Right cardiac atrium (tissue), 5 donors: ENCODE results near the gene HLTF. TPM values are rescaled to one million over a fixed set of nuclear protein-coding genes. Genes with fewer than 3 reads are reported as not detected.
A peak's percentile ranks its signal among the peaks of the same experiment; 100 is the strongest.

Experiments used
- ATAC-seq, 2 donors: fragments of 200-7000 bp; cut with Tn5 transposase; one replicate each; pipeline versions ENCODE4 v1.8.0 to v1.9.1; 2020; ENCODE audit warnings: moderate library complexity in 2 of 2, mild to moderate bottlenecking in 1 of 2
- DNase-seq, 3 donors: peaks; one replicate each; pipeline ENCODE4 v3.0.0-alpha.2; 2020
- H3K27ac ChIP-seq: one replicate; pipeline ENCODE4 v1.5.1; 2013; ENCODE audit warnings: mild to moderate bottlenecking, low read length, control low read depth, moderate library complexity
- H3K27me3 ChIP-seq: one replicate; pipeline ENCODE4 v1.6.1; 2013; ENCODE audit not compliant: control insufficient read depth, insufficient read depth
- H3K4me1 ChIP-seq: one replicate; pipeline ENCODE4 v1.6.1; 2013; ENCODE audit warnings: low read length; ENCODE audit not compliant: control insufficient read depth, insufficient read depth
- H3K4me3 ChIP-seq: one replicate; pipeline ENCODE4 v1.5.1; 2013; ENCODE audit warnings: low read length, control low read depth
- H3K9me3 ChIP-seq: one replicate; pipeline ENCODE4 v1.6.1; 2013; ENCODE audit warnings: low read length; ENCODE audit not compliant: control insufficient read depth
- WGBS: extraction: QIAGEN DNeasy Blood & Tissue Kit; methylation state at CpG from one replicate; pipeline ENCODE4 v1.1.7; 2013; 5-methylcytosine and 5-hydroxymethylcytosine counted together
- intact Hi-C, 4 donors: fragments of 100-400 bp; cut with DNase I; formaldehyde crosslinking; loops; one replicate each; pipeline versions ENCODE4 v1.11.0 to v1.14.0; 2022 to 2023
- polyA plus RNA-seq: library from polyadenylated mRNA; stranded (reverse); fragments of 200-250 nt; gene quantifications from one replicate; pipeline ENCODE4 v1.2.3, GENCODE V29; 2013
- total RNA-seq, 4 donors: library from RNA; stranded (reverse); fragmentation: NEBNext Ultra II Directional; extraction: Animal tissue kit (Norgen Biotek cat#: 25700); gene quantifications; one replicate each; pipeline ENCODE4 v1.2.1, GENCODE V29; 2021
- donor health status: healthy with polysubstance abuse.
- donor health status: DM: no; HTN: yes; CAD: no.
- donor health status: DM: no; HTN: no; CAD: no.
- donor health status: DM: no; HTN: yes; CAD: no; lungs with severe emphysema.
- donor health status: DM: yes; HTN: yes; CAD: no.

The HLTF gene
- total and polyA plus RNA-seq, 5 donors, result 9.8 to 33.1 (median 26.6) TPM

- intact Hi-C loops, result no loop called here
- H3K4me1 ChIP-seq, result peaks cover 10% of the 10 kb centered on the region
- DNase-seq (no peak), ATAC-seq (peak; percentile 38 to 63)
- no peak overlapping the region for H3K4me3 ChIP-seq
- 60% methylated on average over 9 of the region's 9 CpGs for WGBS
- no peaks in the 10 kb centered on the region for H3K27me3 ChIP-seq
- H3K27ac ChIP-seq, result peak overlapping the region; percentile 46
- no peaks in the 10 kb centered on the region for H3K9me3 ChIP-seq
Observed at GRCh38 chr3:149016669-149017541, 69.4 kb downstream of the HLTF start.

GRCh38 chr3:149016242-149016641 lies 70.1 kb downstream of the HLTF start:
- peak overlapping the region; percentile 46 for H3K27ac ChIP-seq
- H3K4me3 ChIP-seq, result no peak overlapping the region
- DNase-seq (no peak), ATAC-seq (no peak)
- WGBS, result 98% methylated on average over 2 of the region's 2 CpGs
- peaks cover 10% of the 10 kb centered on the region for H3K4me1 ChIP-seq
- H3K9me3 ChIP-seq, result no peaks in the 10 kb centered on the region
- intact Hi-C loops, result no loop called here
- no peaks in the 10 kb centered on the region for H3K27me3 ChIP-seq

GRCh38 chr3:149015393-149015792 lies 70.9 kb downstream of the HLTF start:
- H3K9me3 ChIP-seq, result no peaks in the 10 kb centered on the region
- H3K4me3 ChIP-seq, result no peak overlapping the region
- intact Hi-C loops, result no loop called here
- WGBS, result 56% methylated on average over 3 of the region's 3 CpGs
- H3K4me1 ChIP-seq, result peaks cover 10% of the 10 kb centered on the region
- peak overlapping the region; percentile 84 for H3K27ac ChIP-seq
- no peaks in the 10 kb centered on the region for H3K27me3 ChIP-seq
- DNase-seq (no peak), ATAC-seq (no peak)

- ATAC-seq (no peak), DNase-seq (no peak)
- intact Hi-C loops, result no loop called here
- H3K9me3 ChIP-seq, result no peaks in the 10 kb centered on the region
- H3K4me1 ChIP-seq, result peaks cover 8% of the 10 kb centered on the region
- 95% methylated on average over 6 of the region's 6 CpGs for WGBS
- H3K4me3 ChIP-seq, result no peak overlapping the region
- no peaks in the 10 kb centered on the region for H3K27me3 ChIP-seq
- H3K27ac ChIP-seq, result no peak overlapping the region
Observed at GRCh38 chr3:149013726-149014125, 72.6 kb downstream of the HLTF start.

- H3K4me1 ChIP-seq, result peaks cover 2% of the 10 kb centered on the region
- H3K27me3 ChIP-seq, result no peaks in the 10 kb centered on the region
- intact Hi-C loops, result no loop called here
- no peaks in the 10 kb centered on the region for H3K9me3 ChIP-seq
- no peak overlapping the region for H3K4me3 ChIP-seq
- DNase-seq (peak; percentile 27 to 79 (median 71)), ATAC-seq (peak in 1 of 2 donors; percentile 33)
- 25% methylated on average over 5 of the region's 5 CpGs for WGBS
- H3K27ac ChIP-seq, result no peak overlapping the region
Observed at GRCh38 chr3:149011676-149012075, 74.7 kb downstream of the HLTF start.

GRCh38 chr3:149010966-149011365 lies 75.4 kb downstream of the HLTF start:
- ATAC-seq (peak in 1 of 2 donors; percentile 17), DNase-seq (no peak)
- Histone ChIP-seq H3K4me1 (peaks cover 2% of the 10 kb centered on the region), H3K9me3 (no peaks in the 10 kb centered on the region), H3K27ac (no peak overlapping the region), H3K4me3 (no peak overlapping the region), H3K27me3 (no peaks in the 10 kb centered on the region)
- intact Hi-C loops, result no loop called here
- WGBS, result 47% methylated on average over 2 of the region's 2 CpGs

- Histone ChIP-seq H3K4me1 (peaks cover 2% of the 10 kb centered on the region), H3K27ac (peak overlapping the region; percentile 13)
- ATAC-seq, result peak; percentile 28 to 31
Observed at GRCh38 chr3:149010504-149010951, 75.8 kb downstream of the HLTF start.

GRCh38 chr3:149009732-149010131 lies 76.6 kb downstream of the HLTF start:
- intact Hi-C loops, result no loop called here
- Histone ChIP-seq H3K27me3 (no peaks in the 10 kb centered on the region), H3K27ac (no peak overlapping the region), H3K4me1 (peaks cover 3% of the 10 kb centered on the region), H3K9me3 (no peaks in the 10 kb centered on the region), H3K4me3 (no peak overlapping the region)
- WGBS, result 89% methylated on average over 2 of the region's 2 CpGs
- no peak for DNase-seq
- ATAC-seq, result peak; percentile 26 to 37

More at GRCh38 chr3:149010504-149010951, 75.8 kb downstream of the HLTF start:
- no peaks in the 10 kb centered on the region for H3K27me3 ChIP-seq
- H3K4me3 ChIP-seq, result no peak overlapping the region
- no peak for DNase-seq
- 62% methylated on average over 6 of the region's 6 CpGs for WGBS
- intact Hi-C loops, result no loop called here
- no peaks in the 10 kb centered on the region for H3K9me3 ChIP-seq

- Histone ChIP-seq H3K27me3 (no peaks in the 10 kb centered on the region), H3K4me3 (no peak overlapping the region), H3K4me1 (peaks cover 4% of the 10 kb centered on the region), H3K27ac (no peak overlapping the region), H3K9me3 (no peaks in the 10 kb centered on the region)
- DNase-seq (no peak), ATAC-seq (no peak)
- intact Hi-C loops, result no loop called here
- WGBS, result 90% methylated on average over 7 of the region's 7 CpGs
Observed at GRCh38 chr3:149007567-149008257, 78.6 kb downstream of the HLTF start.

GRCh38 chr3:149005416-149005815 lies 80.9 kb downstream of the HLTF start:
- WGBS, result 62% methylated on average over 1 of the region's 1 CpG
- intact Hi-C loops, result no loop called here
- Histone ChIP-seq H3K9me3 (no peaks in the 10 kb centered on the region), H3K27me3 (no peaks in the 10 kb centered on the region), H3K4me1 (peaks cover 4% of the 10 kb centered on the region), H3K27ac (no peak overlapping the region), H3K4me3 (no peak overlapping the region)
- DNase-seq, result no peak
- no peak for ATAC-seq

- Histone ChIP-seq H3K27me3 (no peaks in the 10 kb centered on the region), H3K4me3 (no peak overlapping the region), H3K27ac (peak overlapping the region; percentile 52), H3K4me1 (peaks cover 4% of the 10 kb centered on the region), H3K9me3 (no peaks in the 10 kb centered on the region)
- intact Hi-C loops, result no loop called here
- ATAC-seq, result no peak
- no peak for DNase-seq
- 49% methylated on average over 4 of the region's 4 CpGs for WGBS
Observed at GRCh38 chr3:149004622-149005021, 81.7 kb downstream of the HLTF start.
